ENCODE data around the gene ZNF575. TPM values are rescaled to one million over a fixed set of nuclear protein-coding genes. Genes with fewer than 3 reads are reported as not detected.
"Not testable (repeated sequence)": the region's sequence is repeated elsewhere in the genome, so short reads cannot be mapped to it uniquely, and the experiment has no call there.

The ZNF575 gene
- total and polyA plus RNA-seq, 4 donors, result 0.63 to 4.6 (median 1.6) TPM

DNA sequence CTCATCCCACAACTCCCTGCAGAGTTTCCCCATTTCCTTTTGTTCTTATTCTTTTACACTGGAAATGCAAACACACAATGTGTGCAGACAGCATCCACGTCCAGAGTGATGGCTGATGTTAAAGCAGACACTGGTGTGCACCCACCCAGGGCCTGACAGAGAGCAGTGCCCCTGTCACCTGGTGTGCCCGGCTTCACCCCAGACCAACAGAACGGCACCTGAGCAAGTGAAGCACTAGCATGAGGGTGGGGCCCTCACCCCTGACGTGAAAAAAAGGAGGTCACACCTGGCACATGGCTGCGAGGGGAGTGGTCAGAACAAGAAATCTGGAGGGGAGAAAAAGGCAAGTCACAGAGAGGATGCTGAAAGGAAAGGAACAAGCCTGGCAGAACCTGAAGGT lies 12.3 kb downstream of the ZNF575 start:
- Histone ChIP-seq H3K9me3 (ENCODE audit: control insufficient read depth, low read length) (no peaks in the 10 kb centered on the region), H3K4me1 (ENCODE audit: control insufficient read depth in 1 of 2, insufficient read depth in 2 of 2, low read length in 2 of 2) (no peaks in the 10 kb centered on the region), H3K36me3 (ENCODE audit: control insufficient read depth in 1 of 2, insufficient read depth in 2 of 2, low read length in 1 of 2) (peaks cover 3 to 4% of the 10 kb centered on the region in 2 donors), H3K4me3 (ENCODE audit: low read length in 2 of 2) (no peak overlapping the region), H3K27me3 (ENCODE audit: control insufficient read depth in 1 of 2, insufficient read depth in 2 of 2, low read length in 1 of 2) (no peaks in the 10 kb centered on the region), H3K27ac (ENCODE audit: low read depth in 1 of 2, low read length in 2 of 2) (no peak overlapping the region)
- DNase-seq, result no peak
- WGBS, 2 donors, result 82 to 88% methylated on average over 5 of the region's 5 CpGs
- ATAC-seq (ENCODE audit: low FRiP score), result no peak
- intact Hi-C loops (cut with DNase I), result no loop called here

DNA sequence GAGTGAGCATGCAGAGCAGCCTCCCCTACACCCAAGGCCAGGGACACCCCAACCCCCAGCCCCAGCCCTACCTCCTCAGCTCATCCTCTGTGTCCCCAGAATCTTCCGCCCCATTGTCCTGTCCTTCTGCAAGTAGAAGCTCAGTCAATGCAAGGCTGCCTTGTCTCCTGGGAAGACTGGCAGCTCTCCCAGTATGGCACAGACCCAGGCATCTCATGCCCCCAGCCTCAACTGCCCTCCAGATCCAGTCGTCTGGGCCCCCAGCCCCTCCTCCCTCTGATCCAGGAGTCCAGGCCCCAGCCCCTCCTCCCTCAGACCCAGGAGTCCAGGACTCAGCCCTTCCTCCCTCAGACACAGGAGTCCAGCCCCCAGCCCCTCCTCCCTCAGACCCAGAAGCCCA lies 13.0 kb downstream of the ZNF575 start:
- ATAC-seq (ENCODE audit: low FRiP score) (no peak), DNase-seq (no peak)
- Histone ChIP-seq H3K36me3 (ENCODE audit: control insufficient read depth in 1 of 2, insufficient read depth in 2 of 2, low read length in 1 of 2) (peaks cover 3% of the 10 kb centered on the region in 2 donors), H3K9me3 (ENCODE audit: control insufficient read depth, low read length) (no peaks in the 10 kb centered on the region), H3K27me3 (ENCODE audit: control insufficient read depth in 1 of 2, insufficient read depth in 2 of 2, low read length in 1 of 2) (no peaks in the 10 kb centered on the region), H3K27ac (ENCODE audit: low read depth in 1 of 2, low read length in 2 of 2) (no peak overlapping the region), H3K4me3 (ENCODE audit: low read length in 2 of 2) (no peak overlapping the region), H3K4me1 (ENCODE audit: control insufficient read depth in 1 of 2, insufficient read depth in 2 of 2, low read length in 2 of 2) (no peaks in the 10 kb centered on the region)
- intact Hi-C loops (cut with DNase I), result no loop called here
- WGBS, 2 donors, result 47 to 62% methylated on average over 2 of the region's 2 CpGs

DNA sequence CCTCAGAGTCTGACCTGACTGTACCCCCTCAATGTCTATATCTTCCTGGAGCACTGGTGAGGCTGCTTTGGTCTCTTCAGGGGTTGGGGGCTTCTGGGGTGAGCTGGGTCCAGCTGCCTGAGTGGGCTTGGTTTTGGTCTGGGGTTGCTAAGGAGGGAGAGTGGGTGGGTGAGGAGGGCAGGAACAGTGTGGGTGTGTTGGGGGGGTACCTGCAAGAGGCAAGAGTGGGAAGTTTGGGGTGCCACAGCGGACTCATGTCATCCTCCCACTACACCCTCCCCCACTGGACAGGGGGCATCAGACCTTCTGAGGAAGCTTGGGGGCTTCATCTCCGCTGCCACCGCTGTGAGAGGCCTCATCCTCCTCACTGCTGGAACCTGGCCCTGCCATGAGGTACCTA lies 13.6 kb downstream of the ZNF575 start:
- ATAC-seq (ENCODE audit: low FRiP score) (no peak), DNase-seq (no peak)
- intact Hi-C loops (cut with DNase I), result no loop called here
- Histone ChIP-seq H3K4me1 (ENCODE audit: control insufficient read depth in 1 of 2, insufficient read depth in 2 of 2, low read length in 2 of 2) (no peaks in the 10 kb centered on the region), H3K9me3 (ENCODE audit: control insufficient read depth, low read length) (no peaks in the 10 kb centered on the region), H3K27ac (ENCODE audit: low read depth in 1 of 2, low read length in 2 of 2) (no peak overlapping the region), H3K27me3 (ENCODE audit: control insufficient read depth in 1 of 2, insufficient read depth in 2 of 2, low read length in 1 of 2) (no peaks in the 10 kb centered on the region), H3K4me3 (ENCODE audit: low read length in 2 of 2) (no peak overlapping the region), H3K36me3 (ENCODE audit: control insufficient read depth in 1 of 2, insufficient read depth in 2 of 2, low read length in 1 of 2) (peaks cover 1 to 5% of the 10 kb centered on the region in 2 donors)
- 98 to 100% methylated on average over 3 of the region's 3 CpGs for WGBS, 2 donors

DNA sequence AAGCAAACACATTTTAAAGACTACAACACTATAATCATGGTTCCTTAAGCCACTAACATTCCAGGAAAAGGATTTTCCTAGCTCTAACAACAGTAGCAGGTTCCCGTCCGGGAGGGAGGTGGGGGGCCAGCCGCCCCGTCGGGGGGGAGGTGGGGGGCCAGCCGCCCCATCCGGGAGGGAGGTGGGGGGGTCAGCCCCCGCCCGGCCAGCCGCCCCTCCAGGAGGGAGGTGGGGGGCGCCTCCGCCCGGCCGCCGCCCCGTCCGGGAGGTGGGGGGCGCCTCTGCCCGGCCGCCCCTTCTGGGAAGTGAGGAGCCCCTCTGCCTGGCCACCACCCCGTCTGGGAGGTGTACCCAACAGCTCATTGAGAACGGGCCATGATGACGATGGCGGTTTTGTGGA lies 14.9 kb downstream of the ZNF575 start:
- DNase-seq; intact Hi-C loops (cut with DNase I); H3K9me3 ChIP-seq (ENCODE audit: control insufficient read depth, low read length); H3K4me1 ChIP-seq (ENCODE audit: control insufficient read depth in 1 of 2, insufficient read depth in 2 of 2, low read length in 2 of 2); H3K4me3 ChIP-seq (ENCODE audit: low read length in 2 of 2); ATAC-seq (ENCODE audit: low FRiP score); H3K27me3 ChIP-seq (ENCODE audit: control insufficient read depth in 1 of 2, insufficient read depth in 2 of 2, low read length in 1 of 2); H3K27ac ChIP-seq (ENCODE audit: low read depth in 1 of 2, low read length in 2 of 2); H3K36me3 ChIP-seq (ENCODE audit: control insufficient read depth in 1 of 2, insufficient read depth in 2 of 2, low read length in 1 of 2): not testable (repeated sequence)
- WGBS, 2 donors, result 85 to 88% methylated on average over 15 to 20 of the region's 24 CpGs

DNA sequence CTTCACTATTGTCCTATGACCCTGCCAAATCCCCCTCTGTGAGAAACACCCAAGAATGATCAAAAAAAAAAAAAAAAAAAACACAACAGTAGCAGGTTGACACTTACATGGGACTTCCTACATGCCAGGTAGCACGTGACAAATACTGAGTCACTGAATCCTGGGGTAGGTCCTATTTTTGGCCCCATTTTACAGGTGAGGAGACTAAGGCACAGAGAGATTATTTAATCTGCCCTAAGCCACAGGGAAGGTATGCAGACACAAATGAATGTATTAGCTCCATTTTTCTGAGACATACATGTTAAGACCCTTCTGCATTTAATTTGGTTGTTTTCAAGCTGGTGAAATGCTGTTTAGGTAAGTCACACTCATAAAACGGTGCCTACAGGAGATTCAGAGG lies 15.7 kb downstream of the ZNF575 start:
- intact Hi-C loops (cut with DNase I), result no loop called here
- no peak for DNase-seq
- WGBS, 2 donors, result 81 to 84% methylated on average over 2 of the region's 2 CpGs
- no peaks in the 10 kb centered on the region for H3K4me1 ChIP-seq (ENCODE audit: control insufficient read depth in 1 of 2, insufficient read depth in 2 of 2, low read length in 2 of 2)
- H3K4me3 ChIP-seq (ENCODE audit: low read length in 2 of 2), result no peak overlapping the region
- H3K27ac ChIP-seq (ENCODE audit: low read depth in 1 of 2, low read length in 2 of 2), result no peak overlapping the region
- no peaks in the 10 kb centered on the region for H3K27me3 ChIP-seq (ENCODE audit: control insufficient read depth in 1 of 2, insufficient read depth in 2 of 2, low read length in 1 of 2)
- H3K9me3 ChIP-seq (ENCODE audit: control insufficient read depth, low read length), result no peaks in the 10 kb centered on the region
- peaks cover 0 to 7% of the 10 kb centered on the region in 2 donors for H3K36me3 ChIP-seq (ENCODE audit: control insufficient read depth in 1 of 2, insufficient read depth in 2 of 2, low read length in 1 of 2)
- no peak for ATAC-seq (ENCODE audit: low FRiP score)

DNA sequence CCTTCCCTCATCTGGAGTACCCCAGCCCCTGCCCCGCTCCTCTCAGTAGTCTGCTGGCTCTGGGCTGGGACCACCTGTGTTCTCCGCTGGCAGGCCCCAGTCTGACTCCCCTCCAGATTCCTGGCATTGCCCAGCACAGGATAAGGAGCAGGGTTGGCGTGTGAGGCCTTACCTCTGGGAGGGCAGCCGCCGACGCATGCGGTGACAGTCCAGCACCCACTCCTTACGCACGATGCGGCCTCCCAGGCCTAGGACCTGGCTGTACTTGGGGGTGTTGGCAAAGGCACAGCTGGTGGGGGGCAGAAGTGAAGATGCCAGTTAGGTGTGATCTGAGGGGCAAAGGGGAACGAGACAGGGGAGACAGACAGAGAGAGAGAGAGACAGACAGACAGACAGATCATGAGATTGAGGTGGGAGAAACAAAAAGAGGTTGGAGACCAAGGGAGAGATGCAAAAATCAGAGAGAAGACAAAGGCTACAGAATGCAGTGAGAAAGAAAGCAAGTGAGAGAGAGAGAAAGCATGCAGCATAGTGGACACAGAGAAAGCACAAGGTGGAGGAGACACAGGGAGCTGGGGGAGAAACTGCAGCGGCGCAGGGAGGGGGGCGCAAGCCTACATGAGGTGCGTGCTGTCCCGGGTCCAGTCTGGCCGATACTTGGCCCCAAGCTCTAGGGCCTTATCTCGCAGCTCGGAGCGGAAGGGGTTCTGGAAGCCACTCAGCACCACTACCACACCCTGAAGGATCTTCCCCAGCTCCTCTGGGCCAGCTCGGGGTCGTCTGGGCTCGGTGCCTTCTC lies 18.6 kb downstream of the ZNF575 start:
- Histone ChIP-seq H3K27me3 (ENCODE audit: control insufficient read depth in 1 of 2, insufficient read depth in 2 of 2, low read length in 1 of 2) (no peaks in the 10 kb centered on the region), H3K4me1 (ENCODE audit: control insufficient read depth in 1 of 2, insufficient read depth in 2 of 2, low read length in 2 of 2) (no peaks in the 10 kb centered on the region), H3K36me3 (ENCODE audit: control insufficient read depth in 1 of 2, insufficient read depth in 2 of 2, low read length in 1 of 2) (peaks cover 0 to 5% of the 10 kb centered on the region in 2 donors), H3K4me3 (ENCODE audit: low read length in 2 of 2) (no peak overlapping the region), H3K9me3 (ENCODE audit: control insufficient read depth, low read length) (no peaks in the 10 kb centered on the region), H3K27ac (ENCODE audit: low read depth in 1 of 2, low read length in 2 of 2) (no peak overlapping the region)
- no peak for DNase-seq
- WGBS, 2 donors, result 92 to 94% methylated on average over 23 of the region's 23 CpGs
- no peak for ATAC-seq (ENCODE audit: low FRiP score)
- intact Hi-C loops (cut with DNase I), result no loop called here

DNA sequence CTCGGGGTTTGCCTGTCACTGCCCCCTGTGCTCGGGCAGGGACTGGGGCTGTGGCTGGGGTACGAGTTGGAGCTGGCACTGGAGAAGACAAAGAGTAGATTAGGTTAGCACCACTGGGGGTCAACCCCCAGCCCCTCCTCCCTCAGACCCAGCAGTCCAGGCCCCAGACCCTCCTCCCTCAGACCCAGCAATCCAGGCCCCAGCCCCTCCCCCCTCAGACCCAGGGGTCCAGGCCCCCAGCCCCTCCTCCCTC lies 19.1 kb downstream of the ZNF575 start:
- 71 to 83% methylated on average over 3 of the region's 3 CpGs for WGBS, 2 donors
- no peak for DNase-seq
- H3K4me3 ChIP-seq (ENCODE audit: low read length in 2 of 2), result no peak overlapping the region
- H3K27me3 ChIP-seq (ENCODE audit: control insufficient read depth in 1 of 2, insufficient read depth in 2 of 2, low read length in 1 of 2), result no peaks in the 10 kb centered on the region
- no peaks in the 10 kb centered on the region for H3K9me3 ChIP-seq (ENCODE audit: control insufficient read depth, low read length)
- no peaks in the 10 kb centered on the region for H3K4me1 ChIP-seq (ENCODE audit: control insufficient read depth in 1 of 2, insufficient read depth in 2 of 2, low read length in 2 of 2)
- H3K27ac ChIP-seq (ENCODE audit: low read depth in 1 of 2, low read length in 2 of 2), result no peak overlapping the region
- intact Hi-C loops (cut with DNase I), result no loop called here
- ATAC-seq (ENCODE audit: low FRiP score), result no peak
- peaks cover 0 to 5% of the 10 kb centered on the region in 2 donors for H3K36me3 ChIP-seq (ENCODE audit: control insufficient read depth in 1 of 2, insufficient read depth in 2 of 2, low read length in 1 of 2)

DNA sequence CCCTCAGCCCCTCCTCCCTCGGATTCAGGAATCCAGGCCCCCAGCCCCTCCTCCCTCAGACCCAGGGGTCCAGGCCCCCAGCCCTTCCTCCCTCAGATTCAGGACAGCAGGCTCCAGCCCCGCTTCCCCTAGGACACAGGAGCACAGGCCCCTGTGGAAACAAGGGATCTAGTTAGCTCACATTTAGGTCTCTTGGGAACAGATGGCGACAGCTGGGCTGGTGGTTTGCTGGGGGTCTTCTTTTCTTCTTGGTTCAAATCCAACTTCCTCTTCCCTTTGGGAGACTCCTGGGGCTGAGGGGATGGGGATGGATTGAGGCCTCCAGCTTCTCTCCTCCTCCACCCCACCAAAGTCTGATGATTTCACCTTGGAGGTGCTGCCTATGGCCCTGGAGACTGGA lies 19.6 kb downstream of the ZNF575 start:
- Histone ChIP-seq H3K36me3 (ENCODE audit: control insufficient read depth in 1 of 2, insufficient read depth in 2 of 2, low read length in 1 of 2) (peaks cover 0 to 5% of the 10 kb centered on the region in 2 donors), H3K4me3 (ENCODE audit: low read length in 2 of 2) (no peak overlapping the region), H3K27me3 (ENCODE audit: control insufficient read depth in 1 of 2, insufficient read depth in 2 of 2, low read length in 1 of 2) (no peaks in the 10 kb centered on the region), H3K9me3 (ENCODE audit: control insufficient read depth, low read length) (no peaks in the 10 kb centered on the region), H3K27ac (ENCODE audit: low read depth in 1 of 2, low read length in 2 of 2) (no peak overlapping the region), H3K4me1 (ENCODE audit: control insufficient read depth in 1 of 2, insufficient read depth in 2 of 2, low read length in 2 of 2) (no peaks in the 10 kb centered on the region)
- ATAC-seq (ENCODE audit: low FRiP score), result no peak
- 78 to 92% methylated on average over 3 of the region's 3 CpGs for WGBS, 2 donors
- no peak for DNase-seq
- intact Hi-C loops (cut with DNase I), result no loop called here

DNA sequence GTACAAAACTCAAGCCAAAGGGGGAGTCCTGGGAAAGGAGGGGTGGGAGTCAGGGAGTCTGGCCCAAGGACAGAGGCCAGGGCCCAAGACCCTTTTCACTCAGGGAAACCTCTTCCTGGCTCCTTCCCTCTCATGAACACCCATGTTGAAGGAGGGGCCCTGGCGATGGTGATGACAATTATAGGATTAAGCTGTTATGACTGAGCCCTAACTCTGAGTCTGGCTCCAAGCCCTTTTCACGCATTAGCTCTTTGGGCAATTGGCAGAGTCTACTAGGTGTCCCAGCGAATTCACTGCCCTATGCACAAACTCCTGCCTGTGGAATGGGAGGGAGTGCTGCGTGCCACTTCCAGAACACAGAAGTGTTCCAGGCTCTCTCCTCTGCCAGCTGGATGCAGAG lies 20.7 kb downstream of the ZNF575 start:
- WGBS, 2 donors, result 45 to 54% methylated on average over 4 of the region's 4 CpGs
- no peak overlapping the region for H3K27ac ChIP-seq (ENCODE audit: low read depth in 1 of 2, low read length in 2 of 2)
- no peaks in the 10 kb centered on the region for H3K4me1 ChIP-seq (ENCODE audit: control insufficient read depth in 1 of 2, insufficient read depth in 2 of 2, low read length in 2 of 2)
- ATAC-seq (ENCODE audit: low FRiP score) (no peak), DNase-seq (no peak)
- intact Hi-C loops (cut with DNase I), result no loop called here
- peaks cover 0 to 5% of the 10 kb centered on the region in 2 donors for H3K36me3 ChIP-seq (ENCODE audit: control insufficient read depth in 1 of 2, insufficient read depth in 2 of 2, low read length in 1 of 2)
- no peaks in the 10 kb centered on the region for H3K9me3 ChIP-seq (ENCODE audit: control insufficient read depth, low read length)
- H3K27me3 ChIP-seq (ENCODE audit: control insufficient read depth in 1 of 2, insufficient read depth in 2 of 2, low read length in 1 of 2), result no peaks in the 10 kb centered on the region
- no peak overlapping the region for H3K4me3 ChIP-seq (ENCODE audit: low read length in 2 of 2)
